HCT116 (cell line): ENCODE results near the gene GPR37L1. TPM values are rescaled to one million over a fixed set of nuclear protein-coding genes. Genes with fewer than 3 reads are reported as not detected.
"Not testable (repeated sequence)": the region's sequence is repeated elsewhere in the genome, so short reads cannot be mapped to it uniquely, and the experiment has no call there.

ENCODE experiments used
- ATAC-seq: fragments of 200-7000 bp; cut with Tn5 transposase; 2 replicates; pipeline ENCODE4 v1.9.1; 2020; ENCODE audit warnings: mild to moderate bottlenecking, moderate library complexity
- BruUV-seq: library from RNA; stranded (reverse); fragments of 400-500 nt; replicated peaks from 2 replicates; lab custom pipeline; 2021; lab: Mats Ljungman, UMichigan
- CTCF ChIA-PET: fragments of 300-600 bp; sonication (Branson Sonifier 250); formaldehyde crosslinking; loops from one replicate; lab custom pipeline; 2021; ENCODE audit warnings: antibody characterized with exemption; lab: Charles Lee
- POLR2A ChIA-PET: fragments of 300-600, 350-600 bp; sonication (Branson Sonifier 250); formaldehyde crosslinking; loops from one replicate; lab custom pipeline; 2021; ENCODE audit warnings: antibody characterized with exemption; lab: Charles Lee
- RAD21 ChIA-PET, 2 experiments: fragments of 300-600 bp; sonication (Branson Sonifier 250); formaldehyde crosslinking; loops; one replicate each; lab custom pipeline; 2023; ENCODE audit warnings: low total read pairs in 2 of 2; ENCODE audit not compliant: uncharacterized antibody in 2 of 2, unreplicated experiment in 2 of 2, low non-redundant PET in 1 of 2; lab: Charles Lee
- DNase-seq: peaks from one replicate; pipeline ENCODE4 v3.0.0-alpha.2; 2010; ENCODE audit warnings: low read depth, low spot score
- H2AFZ ChIP-seq: fragments of 200-600 bp; shearing (Covaris generic), sonication (generic); 2 replicates; pipeline ENCODE4 v1.6.1; 2017; ENCODE audit warnings: low read depth, mixed run types, mixed read lengths, antibody characterized with exemption, low read length; ENCODE audit not compliant: poor library complexity, severe bottlenecking
- H3K27ac ChIP-seq: 2 replicates; pipeline ENCODE4 v1.5.1; 2012; ENCODE audit warnings: low read depth, low read length
- H3K27me3 ChIP-seq: fragments of 200-600 bp; sonication (generic); 2 replicates; pipeline ENCODE4 v1.6.1; 2016; ENCODE audit warnings: mixed run types, low read length, mixed read lengths; ENCODE audit not compliant: insufficient read depth
- H3K36me3 ChIP-seq, 2 experiments: fragments of 200-500 bp in 1 of 2; fragments of 200-600 bp in 1 of 2; sonication (Bioruptor generic) in 1 of 2; sonication (generic) in 1 of 2; 2 replicates each; pipeline versions ENCODE4 v1.5.1 to v1.6.1; 2014 to 2016; ENCODE audit warnings: low read length in 2 of 2, inconsistent platforms in 1 of 2, mixed read lengths in 1 of 2, mixed run types in 1 of 2; ENCODE audit not compliant: insufficient read depth in 2 of 2, control insufficient read depth in 1 of 2
- H3K4me1 ChIP-seq, 2 experiments: fragments of 200-600 bp in 1 of 2; sonication (generic) in 1 of 2; 2 replicates each; pipeline versions ENCODE4 v1.5.1 to v1.6.1; 2012 to 2017; ENCODE audit warnings: low read length in 2 of 2, inconsistent platforms in 1 of 2, mild to moderate bottlenecking in 1 of 2, mixed read lengths in 1 of 2, mixed run types in 1 of 2, moderate library complexity in 1 of 2; ENCODE audit not compliant: insufficient read depth in 2 of 2, control insufficient read depth in 1 of 2
- H3K4me2 ChIP-seq: fragments of 200-600 bp; sonication (generic); 2 replicates; pipeline ENCODE4 v1.6.1; 2017; ENCODE audit warnings: mixed run types, low read length, mixed read lengths
- H3K4me3 ChIP-seq, 2 experiments: fragments of 200-600 bp in 1 of 2; sonication (generic) in 1 of 2; replicated peaks in 1 of 2; 2 replicates each; pipeline ENCODE4 v1.5.1; 2011 to 2016; ENCODE audit warnings: low read length in 2 of 2, control low read depth in 1 of 2, low read depth in 1 of 2, mild to moderate bottlenecking in 1 of 2, mixed read lengths in 1 of 2, mixed run types in 1 of 2
- H3K79me2 ChIP-seq: fragments of 200-600 bp; sonication (generic); 2 replicates; pipeline ENCODE4 v1.6.1; 2017; ENCODE audit warnings: mild to moderate bottlenecking, mixed run types, low read length, moderate library complexity, mixed read lengths; ENCODE audit not compliant: insufficient read depth
- H3K9ac ChIP-seq: fragments of 200-600 bp; sonication (generic); 2 replicates; pipeline ENCODE4 v1.6.1; 2016; ENCODE audit warnings: low read length, mixed read lengths
- H3K9me2 ChIP-seq: fragments of 200-600 bp; sonication (generic), shearing (Covaris generic); 2 replicates; pipeline ENCODE4 v1.6.1; 2017; ENCODE audit warnings: mixed run types, mild to moderate bottlenecking, moderate library complexity; ENCODE audit not compliant: insufficient read depth
- H3K9me3 ChIP-seq, 2 experiments: fragments of 200-500 bp in 1 of 2; fragments of 200-600 bp in 1 of 2; sonication (Bioruptor generic) in 1 of 2; sonication (generic) in 1 of 2; 2 replicates each; pipeline ENCODE4 v1.6.1; 2014 to 2017; ENCODE audit warnings: low read length in 2 of 2, mixed read lengths in 2 of 2, inconsistent platforms in 1 of 2, low read depth in 1 of 2, mild to moderate bottlenecking in 1 of 2, mixed run types in 1 of 2, moderate library complexity in 1 of 2; ENCODE audit not compliant: control insufficient read depth in 1 of 2, insufficient read depth in 1 of 2
- H4K20me1 ChIP-seq: fragments of 200-600 bp; sonication (generic), shearing (Covaris generic); 2 replicates; pipeline ENCODE4 v1.6.1; 2017; ENCODE audit warnings: mixed run types, mild to moderate bottlenecking, moderate library complexity; ENCODE audit not compliant: insufficient read depth
- CBX3 ChIP-seq: IDR thresholded peaks from 2 replicates; pipeline ENCODE4 v1.6.1; 2012; ENCODE audit warnings: low read depth
- ELF1 ChIP-seq: IDR thresholded peaks from 2 replicates; pipeline ENCODE4 v1.6.1; 2012; ENCODE audit warnings: low read depth, borderline replicate concordance
- EZH2phosphoT487 ChIP-seq: fragments of 200-600 bp; IDR thresholded peaks from 2 replicates; pipeline ENCODE4 v1.6.1; 2018; ENCODE audit warnings: antibody characterized with exemption, borderline replicate concordance
- POLR2A ChIP-seq: IDR thresholded peaks from 2 replicates; pipeline ENCODE4 v1.7.0; 2011; ENCODE audit warnings: borderline replicate concordance; ENCODE audit not compliant: insufficient read depth, insufficient read length; ENCODE audit errors: extremely low read depth
- YY1 ChIP-seq: IDR thresholded peaks from 2 replicates; pipeline ENCODE4 v1.6.1; 2011; ENCODE audit warnings: low read length, low read depth, moderate library complexity, mild to moderate bottlenecking; ENCODE audit not compliant: insufficient replicate concordance; ENCODE audit errors: extremely low read depth
- ZBTB33 ChIP-seq: IDR thresholded peaks from 2 replicates; pipeline ENCODE4 v1.6.1; 2011; ENCODE audit warnings: mild to moderate bottlenecking, low read length, moderate library complexity; ENCODE audit not compliant: insufficient replicate concordance; ENCODE audit errors: extremely low read depth
- intact Hi-C: fragments of 100-400 bp; cut with micrococcal nuclease; formaldehyde crosslinking; loops from 2 replicates; pipeline ENCODE4 v1.10.0; 2022
- total RNA-seq: library from RNA; stranded (reverse); gene quantifications from one replicate; pipeline ENCODE4 v1.2.1, GENCODE V29; 2021; ENCODE audit not compliant: unreplicated experiment

Gene GPR37L1
- total RNA-seq, 1 experiment from 2014 or later: 0.10 TPM

DNA sequence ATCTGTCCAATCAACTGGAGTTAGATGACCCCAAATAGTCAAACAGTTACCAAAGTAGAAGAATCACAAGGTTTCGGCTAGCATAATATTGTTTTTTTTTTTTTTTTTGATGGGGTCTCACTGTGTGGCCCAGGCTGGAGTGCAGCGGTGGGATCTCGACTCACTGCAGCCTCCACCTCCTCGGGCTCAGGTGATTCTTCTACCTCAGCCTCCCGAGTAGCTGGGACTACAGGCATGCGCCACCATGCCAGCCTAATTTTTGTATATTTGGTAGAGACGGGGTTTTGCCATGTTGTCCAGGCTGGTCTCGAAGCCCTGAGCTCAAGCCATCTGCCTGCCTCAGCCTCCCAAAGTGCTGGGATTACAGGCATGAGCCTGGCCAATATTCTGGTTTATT is 23.0 kb downstream of the GPR37L1 start:
- H3K9me2 ChIP-seq, intact Hi-C loops, ATAC-seq, H3K27me3 ChIP-seq, POLR2A ChIA-PET, H3K9me3 ChIP-seq, DNase-seq, H3K4me3 ChIP-seq, H2AFZ ChIP-seq, H3K27ac ChIP-seq, H3K36me3 ChIP-seq, BruUV-seq, H4K20me1 ChIP-seq: not testable (repeated sequence)
- Histone ChIP-seq H3K4me1 (peaks cover 5 to 20% of the 10 kb centered on the region in 2 experiments; a peak in 3 of 4 replicates), H3K4me2 (peak overlapping the region; percentile 95), H3K79me2 (peaks cover 31% of the 10 kb centered on the region), H3K9ac (peak overlapping the region; percentile 83; the same call in 1 of the 2 replicates)
- CTCF ChIA-PET: interaction anchor here (0.6 to 1.1 kb wide), 2 partner anchors 9 to 574 kb away, joined by 3 to 13 read pairs; no protein-coding TSS in a partner anchor
- RAD21 ChIA-PET: interaction anchor here in 1 of 2 experiments (0.7 kb wide), 1 partner anchor 55 kb away, joined by 3 read pairs; no protein-coding TSS in a partner anchor

- no peak overlapping the region for H3K4me3 ChIP-seq
- ATAC-seq: no peak
- peaks cover 5 to 20% of the 10 kb centered on the region in 2 experiments; a peak in 3 of 4 replicates for H3K4me1 ChIP-seq
- TF ChIP-seq YY1: no peak
- TF ChIP-seq EZH2phosphoT487: no peak
- TF ChIP-seq POLR2A: no peak
- no peak for TF ChIP-seq ZBTB33
- TF ChIP-seq CBX3: no peak
- no peak for TF ChIP-seq ELF1
- TF ChIP-seq, all 23 proteins: peak for 0
- Histone ChIP-seq H3K9me2 (no peaks in the 10 kb centered on the region), H3K36me3 (no peaks in the 10 kb centered on the region), H2AFZ (no peak overlapping the region), H4K20me1 (no peaks in the 10 kb centered on the region), H3K9ac (no peak overlapping the region), H3K79me2 (peaks cover 26% of the 10 kb centered on the region), H3K27me3 (no peaks in the 10 kb centered on the region), H3K4me2 (no peak overlapping the region), H3K27ac (no peak overlapping the region), H3K9me3 (no peaks in the 10 kb centered on the region)
- BruUV-seq: no TSS peak
- ChIA-PET CTCF (interaction anchor here (0.6 to 1.1 kb wide), 2 partner anchors 9 to 574 kb away, joined by 3 to 13 read pairs; no protein-coding TSS in a partner anchor), POLR2A (no interaction called here), RAD21 (interaction anchor here in 1 of 2 experiments (0.7 kb wide), 1 partner anchor 55 kb away, joined by 3 read pairs; no protein-coding TSS in a partner anchor)
- no peak for DNase-seq
- intact Hi-C loops: no loop called here
Observed at GRCh38 chr1:202146279-202146678, 23.6 kb downstream of the GPR37L1 start.
